Measurements from ENCODE around the gene SF3B5.
A peak's percentile ranks its signal among the peaks of the same experiment; 100 is the strongest.
"Not testable (repeated sequence)": the region's sequence is repeated elsewhere in the genome, so short reads cannot be mapped to it uniquely, and the experiment has no call there.

The SF3B5 gene

GRCh38 chr6:144095134-144096002 lies at the start of gene SF3B5:
Gene SF3B5 (minus strand): TSS chr6:144095573. CDS start chr6:144095497, 76 bp downstream.
- peak; percentile 100 for DNase-seq

DNA sequence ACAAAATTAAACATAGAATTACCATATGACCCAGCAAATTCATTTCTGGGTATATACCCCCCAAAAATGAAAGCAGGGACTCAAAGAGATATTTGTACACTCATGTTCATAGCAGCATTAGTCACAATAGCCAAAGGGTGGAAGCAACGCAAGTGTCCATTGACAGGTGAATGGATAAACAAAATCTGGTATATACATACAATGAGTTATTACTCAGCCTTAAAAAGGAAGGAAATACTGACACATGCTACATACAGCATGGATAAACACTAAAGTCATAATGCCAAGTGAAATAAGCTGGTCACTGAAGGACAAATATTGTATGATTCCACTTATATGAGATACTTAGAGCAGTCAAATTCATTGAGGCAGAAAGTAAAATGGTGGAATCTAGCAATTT lies 49.6 kb upstream of the SF3B5 start:
- DNase-seq: no peak

GRCh38 chr6:144143878-144144277 lies 48.5 kb upstream of the SF3B5 start:
- DNase-seq: no peak

GRCh38 chr6:144143106-144143505 lies 47.7 kb upstream of the SF3B5 start:
- no peak for DNase-seq

DNA sequence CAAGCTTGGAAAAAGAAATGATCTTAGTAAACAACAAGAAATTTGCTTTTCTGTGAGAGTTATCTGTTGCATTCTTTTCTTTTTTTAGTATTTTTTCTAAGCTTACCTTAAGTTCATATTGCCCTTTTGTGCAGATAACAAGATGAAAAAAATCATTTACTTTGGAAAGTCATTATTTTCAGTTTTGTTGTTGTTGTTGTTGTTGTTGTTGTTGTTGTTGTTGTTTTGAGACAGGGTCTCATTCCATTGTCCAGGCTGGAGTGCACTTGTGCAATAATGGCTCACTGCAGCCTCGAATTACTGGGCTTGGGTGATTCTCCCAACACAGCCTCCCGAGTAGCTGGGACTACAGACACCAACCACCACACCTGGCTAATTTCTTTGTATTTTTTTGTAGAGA lies 46.1 kb upstream of the SF3B5 start:
- DNase-seq: no peak

- no peak for DNase-seq
Observed at GRCh38 chr6:144140867-144141266, 45.5 kb upstream of the SF3B5 start.

GRCh38 chr6:144139817-144140216 lies 44.4 kb upstream of the SF3B5 start:
- no peak for DNase-seq

DNA sequence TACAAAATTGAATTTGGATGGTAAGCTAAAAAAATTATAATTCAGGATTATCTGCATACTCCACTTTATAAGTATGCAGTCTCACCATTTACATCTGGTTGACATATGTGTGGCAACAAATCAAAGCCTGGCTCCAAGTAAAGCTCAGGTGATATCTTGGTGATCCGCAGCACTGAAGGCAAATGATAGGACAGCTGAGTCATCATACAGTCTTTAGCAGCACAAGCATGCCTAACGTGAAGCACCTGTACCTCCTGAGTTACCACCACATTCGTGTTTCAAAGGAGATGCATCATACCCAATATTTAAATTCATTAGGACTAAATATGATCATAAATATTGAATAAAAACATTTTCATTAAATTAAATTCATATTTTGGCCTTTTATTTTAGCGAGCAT lies 43.2 kb upstream of the SF3B5 start:
- DNase-seq: no peak

GRCh38 chr6:144134737-144135136 lies 39.4 kb upstream of the SF3B5 start:
- no peak for DNase-seq

- DNase-seq: no peak
Observed at GRCh38 chr6:144134176-144134575, 38.8 kb upstream of the SF3B5 start.

GRCh38 chr6:144133225-144133821 lies 38.0 kb upstream of the SF3B5 start:
- DNase-seq: no peak

DNA sequence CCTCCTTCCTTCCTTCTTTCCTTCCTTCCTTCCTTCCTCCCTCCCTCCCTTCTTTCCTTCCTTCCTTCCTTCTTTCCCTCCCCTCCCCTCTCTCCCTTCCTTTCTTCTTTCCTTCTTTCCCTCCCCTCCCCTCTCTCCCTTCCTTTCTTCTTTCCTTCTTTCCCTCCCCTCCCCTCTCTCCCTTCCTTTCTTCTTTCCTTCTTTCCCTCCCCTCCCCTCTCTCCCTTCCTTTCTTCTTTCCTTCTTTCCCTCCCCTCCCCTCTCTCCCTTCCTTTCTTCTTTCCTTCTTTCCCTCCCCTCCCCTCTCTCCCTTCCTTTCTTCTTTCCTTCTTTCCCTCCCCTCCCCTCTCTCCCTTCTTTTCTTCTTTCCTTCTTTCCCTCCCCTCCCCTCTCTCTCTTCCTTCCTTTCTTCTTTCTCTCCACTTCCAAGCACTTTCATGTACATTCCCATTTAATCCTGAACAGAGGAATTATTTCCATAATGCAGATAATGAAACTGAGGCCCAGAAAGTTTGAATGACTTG lies 36.9 kb upstream of the SF3B5 start:
- DNase-seq: not testable (repeated sequence)

GRCh38 chr6:144131248-144131709 lies 35.9 kb upstream of the SF3B5 start:
- DNase-seq: no peak

DNA sequence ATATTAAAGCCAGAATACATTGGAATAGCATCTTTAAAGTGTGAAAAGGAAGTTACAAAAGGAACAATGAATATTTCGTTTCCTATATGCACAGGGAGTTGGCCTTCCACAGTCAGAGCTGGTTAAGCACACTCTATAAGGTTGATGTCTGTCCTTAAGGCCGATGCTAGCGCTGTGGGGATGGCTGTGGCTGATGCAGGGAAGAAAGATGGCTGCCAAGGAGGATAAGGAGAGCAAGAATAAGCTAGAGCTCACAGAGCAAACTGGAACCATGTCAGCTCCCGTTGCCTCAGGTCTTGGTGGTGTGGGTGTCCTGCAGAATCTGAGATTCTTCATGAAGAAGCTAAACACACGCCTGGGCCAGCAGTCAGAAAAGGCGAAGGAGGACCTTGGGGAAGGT lies 34.1 kb upstream of the SF3B5 start:
- no peak for DNase-seq

DNA sequence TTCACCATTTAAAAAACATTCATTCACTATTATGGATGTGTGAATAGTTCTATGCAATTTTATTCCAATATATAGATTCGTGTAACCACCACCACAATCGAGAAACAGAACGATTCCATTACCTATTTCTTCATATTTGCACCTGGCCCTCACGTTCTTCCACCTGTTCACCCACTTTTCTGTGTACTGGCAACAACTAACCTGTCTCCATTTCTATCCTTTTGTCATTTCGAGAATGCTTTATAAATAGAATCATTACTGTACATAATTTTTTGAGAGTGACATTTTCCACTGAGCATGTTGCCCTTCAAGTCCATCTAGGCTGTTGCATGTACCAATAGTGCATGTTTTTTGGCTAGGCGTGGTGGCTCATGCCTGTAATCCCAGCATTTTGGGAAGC lies 31.7 kb upstream of the SF3B5 start:
- no peak for DNase-seq

DNA sequence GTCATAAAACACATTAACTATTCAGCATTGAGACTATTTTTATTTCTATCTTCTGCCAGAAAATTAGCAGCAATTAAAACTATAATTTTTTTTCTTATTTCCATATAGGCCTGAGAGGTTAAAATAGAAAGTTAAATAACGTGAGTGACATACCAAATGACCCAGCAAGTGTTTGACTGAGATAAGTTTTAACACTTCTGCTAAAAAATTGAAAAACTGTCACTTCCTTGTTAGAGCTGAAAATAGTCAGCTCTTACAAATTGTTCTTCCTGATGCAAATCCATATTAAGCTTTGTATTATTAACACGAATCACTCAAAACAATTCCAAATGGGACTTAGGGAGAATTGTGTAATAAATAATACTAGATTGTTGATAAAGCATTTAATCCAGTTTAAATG lies 28.5 kb upstream of the SF3B5 start:
- no peak for DNase-seq

GRCh38 chr6:144123421-144123820 lies 28.0 kb upstream of the SF3B5 start:
- no peak for DNase-seq

DNA sequence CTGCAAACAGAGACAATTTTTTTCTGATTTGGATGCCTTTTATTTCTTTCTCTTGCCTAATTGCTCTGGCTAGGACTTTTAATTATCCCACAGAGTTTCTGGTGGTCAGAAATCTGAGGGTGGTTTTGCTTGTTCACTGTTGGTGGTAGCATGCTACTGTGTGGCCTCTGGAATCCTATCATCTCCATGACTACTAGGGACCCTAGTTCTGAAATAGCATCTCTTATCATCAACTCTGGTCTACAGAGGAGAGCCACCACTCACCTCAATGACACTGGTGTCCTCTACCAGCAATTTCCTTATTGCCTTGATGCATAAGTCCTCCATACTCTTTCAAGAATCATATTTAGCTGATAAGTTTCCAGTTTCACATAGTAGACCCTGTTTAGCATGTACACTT lies 27.5 kb upstream of the SF3B5 start:
- DNase-seq: no peak

- DNase-seq: no peak
Observed at GRCh38 chr6:144119376-144119775, 24.0 kb upstream of the SF3B5 start.

- no peak for DNase-seq
Observed at GRCh38 chr6:144115219-144115618, 19.8 kb upstream of the SF3B5 start.

DNA sequence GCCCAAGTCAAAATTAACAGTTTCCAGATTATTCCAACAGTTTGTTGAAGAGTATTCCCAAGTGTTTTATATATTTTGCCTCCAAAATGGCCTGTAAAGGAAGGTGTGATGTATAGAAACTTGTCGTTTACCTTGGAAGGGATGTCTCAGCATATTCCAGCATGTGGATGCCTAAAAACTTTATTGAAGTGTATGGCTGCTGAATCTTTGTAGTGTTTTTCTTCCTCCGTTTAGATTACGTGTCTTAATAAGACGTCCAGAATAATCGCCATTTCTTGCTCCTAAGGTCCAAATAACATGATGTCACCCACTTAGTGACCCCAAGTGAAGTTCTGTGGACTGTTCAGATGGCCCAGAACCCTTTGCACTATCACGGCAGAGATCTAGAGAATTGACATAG lies 18.0 kb upstream of the SF3B5 start:
- DNase-seq: no peak

DNA sequence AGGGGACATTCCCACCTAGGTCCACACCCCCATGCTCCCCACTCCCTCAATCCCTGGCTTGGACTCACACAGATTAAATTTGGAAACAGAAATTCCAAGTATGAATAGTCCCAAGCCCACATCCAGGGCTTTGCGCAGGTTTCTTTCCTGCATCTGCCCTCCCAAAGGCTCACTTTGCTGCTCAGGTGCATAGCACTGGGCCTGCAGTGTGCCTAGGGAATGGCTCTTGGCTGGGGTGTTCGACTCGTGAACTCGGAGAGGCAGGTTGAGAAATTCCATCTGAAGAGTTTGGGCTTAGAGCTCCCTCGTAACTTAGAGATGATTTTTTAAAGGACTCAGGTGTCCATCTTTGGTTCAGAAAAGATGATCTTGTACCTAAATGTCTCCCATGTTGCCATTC lies 14.8 kb upstream of the SF3B5 start:
- no peak for DNase-seq

DNA sequence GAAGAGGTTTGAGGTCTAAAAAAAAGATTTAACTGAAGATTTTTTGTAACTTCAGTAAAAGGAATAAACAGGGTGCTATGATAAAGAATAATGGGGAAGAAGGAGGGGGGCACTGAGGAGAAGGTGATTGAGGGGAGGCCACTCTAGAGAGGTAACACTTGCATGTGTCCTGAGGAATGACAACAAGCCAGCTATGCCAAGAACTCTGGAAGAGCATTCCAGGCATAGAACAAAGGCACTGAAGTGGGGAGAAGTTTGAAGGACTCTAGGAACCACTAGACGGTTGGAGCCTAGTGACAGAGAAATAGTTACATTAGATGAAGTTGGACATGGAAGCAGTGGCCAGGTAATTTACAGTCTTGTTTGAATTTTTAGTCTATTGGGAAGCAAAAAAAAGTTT lies 10.8 kb upstream of the SF3B5 start:
- no peak for DNase-seq

GRCh38 chr6:144104898-144105487 lies 9.6 kb upstream of the SF3B5 start:
- peak; percentile 88 for DNase-seq
